SH-SY5Y (cell line): ENCODE results near the gene CSKMT.

Experiments
- GATA2 ChIP-seq: IDR thresholded peaks from 2 replicates; pipeline ENCODE4 v1.6.1; 2011; ENCODE audit warnings: mild to moderate bottlenecking, low read depth, low read length
- GATA3 ChIP-seq: IDR thresholded peaks from 2 replicates; pipeline ENCODE4 v1.6.1; 2011; ENCODE audit warnings: low read depth, mild to moderate bottlenecking, low read length, moderate library complexity

DNA sequence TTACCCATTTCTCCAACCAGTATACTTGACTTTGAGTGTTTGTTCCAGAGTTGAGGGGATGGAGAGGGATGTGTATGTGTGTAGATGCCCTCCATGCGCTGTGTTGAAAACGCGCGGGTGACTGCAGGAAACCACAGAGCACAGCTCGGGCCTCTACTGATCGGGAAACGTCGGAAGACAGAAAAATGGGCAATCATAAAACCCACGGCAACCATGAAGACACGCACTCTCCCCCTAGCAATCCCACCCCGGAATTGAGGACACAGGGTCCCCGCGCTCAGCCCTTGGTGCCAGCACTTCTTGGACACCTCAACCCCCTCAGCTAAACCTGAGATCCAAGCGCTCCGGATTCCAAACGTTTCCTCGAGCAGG lies 6.1 kb downstream of the CSKMT start:
- TF ChIP-seq GATA2 (no peak), GATA3 (no peak)
